CD4-positive, alpha-beta T cell treated with Interleukin-6 for 4 hours (primary cell): ENCODE results near the gene HRC.
"Not testable (repeated sequence)": the region's sequence is repeated elsewhere in the genome, so short reads cannot be mapped to it uniquely, and the experiment has no call there.

Experiments
- DNase-seq: peaks from one replicate; pipeline ENCODE4 v3.0.0-alpha.2; 2020; ENCODE audit warnings: mixed read lengths

HRC gene

GRCh38 chr19:49160450-49161189 lies 5.4 kb upstream of the HRC start:
- DNase-seq: no peak

- peak; percentile 46 for DNase-seq
Measured at GRCh38 chr19:49157445-49158224, 2.4 kb upstream of the HRC start, which contains the start of gene TRPM4. Gene TRPM4, plus strand, starts transcription at chr19:49157792. Its CDS starts 75 bp downstream, at chr19:49157867.

- no peak for DNase-seq
Measured at GRCh38 chr19:49155820-49156346, 687 bp upstream of the HRC start.

GRCh38 chr19:49154279-49154678 lies 917 bp downstream of the HRC start:
- no peak for DNase-seq

- DNase-seq: no peak
Measured at GRCh38 chr19:49153167-49153809, 1.9 kb downstream of the HRC start.

- DNase-seq: no peak
Measured at GRCh38 chr19:49152119-49152550, 3.1 kb downstream of the HRC start.

GRCh38 chr19:49151267-49152118 lies 3.7 kb downstream of the HRC start:
- peak; percentile 23 for DNase-seq

GRCh38 chr19:49150944-49151243 lies 4.3 kb downstream of the HRC start:
- no peak for DNase-seq

- DNase-seq: peak; percentile 71
Measured at GRCh38 chr19:49150106-49150943, 4.9 kb downstream of the HRC start.

GRCh38 chr19:49149652-49150105 lies 5.5 kb downstream of the HRC start:
- no peak for DNase-seq

- DNase-seq: peak; percentile 80
Measured at GRCh38 chr19:49148784-49149651, 6.2 kb downstream of the HRC start.

- no peak for DNase-seq
Measured at GRCh38 chr19:49148044-49148682, 7.0 kb downstream of the HRC start.

- not testable (repeated sequence) for DNase-seq
Measured at GRCh38 chr19:49146408-49146770, 8.8 kb downstream of the HRC start.

- peak; percentile 83 for DNase-seq
Measured at GRCh38 chr19:49145573-49146407, 9.4 kb downstream of the HRC start.

GRCh38 chr19:49142866-49143335 lies 12.3 kb downstream of the HRC start:
- DNase-seq: peak; percentile 74

- DNase-seq: no peak
Measured at GRCh38 chr19:49141352-49141751, 13.8 kb downstream of the HRC start.

GRCh38 chr19:49140951-49141350 lies 14.2 kb downstream of the HRC start:
- no peak for DNase-seq

- no peak for DNase-seq
Measured at GRCh38 chr19:49136771-49137171, 18.4 kb downstream of the HRC start.

GRCh38 chr19:49135686-49136085 lies 19.5 kb downstream of the HRC start:
- DNase-seq: no peak
